Thyroid gland (tissue), 4 donors: Measurements from ENCODE around the gene GUK1. TPM values are rescaled to one million over a fixed set of nuclear protein-coding genes. Genes with fewer than 3 reads are reported as not detected.

Experiments used
- DNase-seq, 2 donors: peaks; one replicate each; pipeline ENCODE4 v3.0.0-alpha.2; 2019
- H3K27ac ChIP-seq, 3 donors: fragments of 200-600 bp; sonication (generic); 1 replicate in 2 of 3; 2 replicates in 1 of 3; pipeline ENCODE4 v1.5.1; 2016 to 2019; ENCODE audit warnings: mild to moderate bottlenecking in 1 of 3, moderate library complexity in 1 of 3
- H3K27me3 ChIP-seq: fragments of 200-600 bp; sonication (generic); one replicate; pipeline ENCODE4 v1.5.1; 2019
- H3K36me3 ChIP-seq, 2 donors: fragments of 200-600 bp; sonication (generic); one replicate each; pipeline ENCODE4 v1.5.1; 2016 to 2019
- H3K4me1 ChIP-seq, 2 donors: fragments of 200-600 bp; sonication (generic); one replicate each; pipeline ENCODE4 v1.5.1; 2017 to 2019
- H3K4me3 ChIP-seq, 3 donors: fragments of 200-600 bp; sonication (generic); replicated peaks in 1 of 3; 1 replicate in 2 of 3; 2 replicates in 1 of 3; pipeline ENCODE4 v1.5.1; 2016; ENCODE audit warnings: mild to moderate bottlenecking in 1 of 3
- H3K9me3 ChIP-seq: fragments of 200-600 bp; sonication (generic); one replicate; pipeline ENCODE4 v1.5.1; 2017
- CTCF ChIP-seq, 6 experiments: fragments of 200-600 bp in 3 of 6; fragments of 450-650 bp in 3 of 6; sonication (generic) in 3 of 6; IDR thresholded peaks; one replicate each; pipeline ENCODE4 v1.5.1; 2016 to 2019; ENCODE audit warnings: antibody characterized with exemption in 6 of 6, mild to moderate bottlenecking in 2 of 6, inconsistent platforms in 1 of 6, moderate library complexity in 1 of 6
- POLR2A ChIP-seq, 2 donors: fragments of 450-650 bp; IDR thresholded peaks; one replicate each; pipeline ENCODE4 v1.6.1; 2017; ENCODE audit warnings: antibody characterized with exemption in 2 of 2, mild to moderate bottlenecking in 2 of 2, moderate library complexity in 1 of 2
- WGBS, 2 donors: methylation state at CpG; one replicate each; pipeline ENCODE4 v1.1.5; 2017; 5-methylcytosine and 5-hydroxymethylcytosine counted together
- intact Hi-C: fragments of 100-400 bp; cut with DNase I; formaldehyde crosslinking; loops from one replicate; pipeline ENCODE4 v1.15.1; 2023
- total RNA-seq, 4 donors: library from RNA; depleted of rRNA; stranded (reverse); fragments of >200 nt; gene quantifications; one replicate each; pipeline ENCODE4 v1.2.3, GENCODE V29; 2016

Gene GUK1
- total RNA-seq, 4 donors from 2014 or later = 157 to 385 (median 283) TPM

GRCh38 chr1:228156941-228157728, 17.1 kb downstream of the GUK1 start:
- H3K4me1 ChIP-seq = peaks cover 0 to 9% of the 10 kb centered on the region in 2 donors

GRCh38 chr1:228157729-228158126, 17.6 kb downstream of the GUK1 start:
- Histone ChIP-seq H3K4me3 (no peak overlapping the region), H3K4me1 (peaks cover 0 to 13% of the 10 kb centered on the region in 2 donors), H3K27ac (no peak overlapping the region), H3K36me3 (no peaks in the 10 kb centered on the region), H3K9me3 (no peaks in the 10 kb centered on the region), H3K27me3 (no peaks in the 10 kb centered on the region)
- WGBS, 2 donors = 45 to 60% methylated on average over 15 to 38 of the region's 43 CpGs
- no peak for DNase-seq
- TF ChIP-seq POLR2A (IDR thresholded peaks at IDR 0.05) (no peak), CTCF (IDR thresholded peaks at IDR 0.05) (no peak)
- intact Hi-C loops = no loop called here

More at GRCh38 chr1:228156941-228157728, 17.1 kb downstream of the GUK1 start:
- Histone ChIP-seq H3K4me3 (no peak overlapping the region), H3K36me3 (no peaks in the 10 kb centered on the region), H3K27me3 (no peaks in the 10 kb centered on the region), H3K27ac (no peak overlapping the region), H3K9me3 (no peaks in the 10 kb centered on the region)
- TF ChIP-seq CTCF (IDR thresholded peaks at IDR 0.05) = no peak
- no peak for TF ChIP-seq POLR2A (IDR thresholded peaks at IDR 0.05)
- intact Hi-C loops = no loop called here
- 75 to 87% methylated on average over 11 to 20 of the region's 24 CpGs for WGBS, 2 donors
- no peak for DNase-seq

GRCh38 chr1:228158151-228159007, 18.3 kb downstream of the GUK1 start:
- WGBS, 2 donors = 29 to 42% methylated on average over 28 to 34 of the region's 98 CpGs
- Histone ChIP-seq H3K27me3 (no peaks in the 10 kb centered on the region), H3K27ac (no peak overlapping the region), H3K4me1 (peaks cover 0 to 14% of the 10 kb centered on the region in 2 donors), H3K36me3 (no peaks in the 10 kb centered on the region), H3K4me3 (no peak overlapping the region), H3K9me3 (no peaks in the 10 kb centered on the region)
- intact Hi-C loops = no loop called here
- no peak for DNase-seq
- TF ChIP-seq CTCF (IDR thresholded peaks at IDR 0.05) (no peak), POLR2A (IDR thresholded peaks at IDR 0.05) (no peak)

GRCh38 chr1:228159008-228159665, 19.1 kb downstream of the GUK1 start:
- no peak for DNase-seq
- intact Hi-C loops = no loop called here
- no peak overlapping the region for H3K27ac ChIP-seq
- H3K4me1 ChIP-seq = peaks cover 0 to 14% of the 10 kb centered on the region in 2 donors
- H3K9me3 ChIP-seq = no peaks in the 10 kb centered on the region
- 67 to 93% methylated on average over 4 to 8 of the region's 14 CpGs for WGBS, 2 donors
- TF ChIP-seq POLR2A (IDR thresholded peaks at IDR 0.05) (no peak), CTCF (IDR thresholded peaks at IDR 0.05) (no peak)
- H3K4me3 ChIP-seq = no peak overlapping the region
- no peaks in the 10 kb centered on the region for H3K27me3 ChIP-seq
- H3K36me3 ChIP-seq = no peaks in the 10 kb centered on the region
